HG03045 (cell line): ENCODE data around the gene FAM107B.

Source experiments
- ATAC-seq: cut with Tn5 transposase; IDR thresholded peaks from one replicate; pipeline ENCODE4 v1.9.1; 2021; ENCODE audit warnings: mild to moderate bottlenecking, moderate library complexity; ENCODE audit not compliant: unreplicated experiment

FAM107B gene

DNA sequence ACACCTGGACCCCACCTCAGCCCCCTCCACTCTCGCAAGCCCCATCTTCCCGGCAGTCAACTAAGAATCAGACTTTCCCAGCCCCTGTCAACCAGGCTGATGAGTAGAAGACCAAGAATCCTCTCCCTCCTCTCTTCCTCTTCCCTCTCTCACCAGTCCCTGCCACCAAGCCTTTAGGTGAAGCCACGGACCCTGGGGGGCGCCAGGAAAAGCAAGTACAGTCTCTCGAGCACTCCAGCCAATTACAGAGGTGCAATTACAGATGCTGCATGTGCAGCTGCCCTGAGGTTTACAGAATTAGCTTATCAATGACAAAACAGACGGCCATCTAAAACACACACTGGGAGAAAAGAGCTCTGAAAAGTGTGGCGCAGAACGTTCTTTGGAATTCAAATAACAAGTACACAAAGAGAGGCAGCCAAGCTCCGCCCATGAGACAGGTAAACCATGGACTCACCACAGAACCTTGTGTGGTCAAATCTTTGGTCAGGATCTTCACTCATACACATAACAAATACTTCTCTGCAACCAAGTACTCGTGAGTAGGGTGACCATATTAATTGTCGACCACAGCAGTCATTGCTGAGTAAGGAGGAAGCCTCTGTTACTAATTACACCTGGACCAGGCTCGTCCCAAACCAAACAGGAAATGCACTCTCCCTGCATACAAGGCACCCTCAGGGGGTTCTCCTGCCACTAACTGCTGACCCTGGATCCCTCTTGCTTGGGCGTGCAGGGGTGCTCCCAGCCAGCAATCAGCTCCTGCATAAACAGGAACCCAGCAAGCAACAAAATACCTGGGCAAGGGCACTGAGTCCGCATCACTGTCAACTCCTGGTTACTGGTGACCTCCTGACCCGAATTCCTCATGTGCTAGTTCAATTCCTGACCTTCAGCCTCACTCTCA lies 189.2 kb downstream of the FAM107B start:
- ATAC-seq: no peak

- no peak for ATAC-seq
Measured at GRCh38 chr10:14584661-14585060, 190.0 kb downstream of the FAM107B start.

GRCh38 chr10:14583967-14584366 lies 190.7 kb downstream of the FAM107B start:
- ATAC-seq: no peak

DNA sequence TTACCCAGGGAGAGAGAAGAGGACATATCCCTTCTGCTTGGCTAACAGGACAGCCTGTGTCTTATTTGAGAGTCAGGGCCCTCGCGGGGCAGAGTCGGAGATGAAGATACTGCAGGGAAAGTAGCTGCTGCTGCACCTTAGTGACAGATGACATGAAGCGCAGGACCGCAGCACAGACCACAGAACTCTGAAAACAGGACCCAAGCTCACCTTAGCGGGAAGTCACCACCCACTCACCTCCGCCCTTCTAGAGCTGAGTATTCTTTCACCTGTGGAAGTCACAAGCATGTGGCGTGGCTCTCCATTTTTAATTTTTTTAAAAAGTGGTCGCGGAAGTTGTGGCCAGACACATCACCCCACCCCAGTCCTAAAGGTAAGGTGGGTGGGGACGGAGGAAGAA lies 191.4 kb downstream of the FAM107B start:
- ATAC-seq: no peak

GRCh38 chr10:14581553-14582321 lies 193.0 kb downstream of the FAM107B start:
- no peak for ATAC-seq

- ATAC-seq: no peak
Measured at GRCh38 chr10:14580671-14581332, 193.9 kb downstream of the FAM107B start.

DNA sequence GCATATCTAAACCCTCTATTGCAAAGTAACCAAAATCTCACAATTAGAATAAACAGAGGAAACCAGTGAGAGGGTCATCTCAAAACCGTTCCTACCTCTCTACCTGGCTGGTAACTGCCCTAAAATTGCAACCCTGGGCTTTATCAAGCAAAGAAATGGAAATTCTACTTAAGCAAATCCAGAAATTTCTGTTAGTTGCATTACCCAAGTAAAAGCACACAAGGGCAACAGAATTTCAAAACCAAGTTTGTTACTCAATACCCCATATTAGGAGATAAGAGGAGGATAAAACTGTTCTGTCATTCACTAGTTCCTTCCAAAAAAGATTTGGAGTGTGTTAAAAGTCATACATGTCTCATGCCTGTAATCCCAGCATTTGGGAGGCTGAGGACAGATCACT lies 195.3 kb downstream of the FAM107B start:
- ATAC-seq: no peak

GRCh38 chr10:14578060-14578952 lies 196.4 kb downstream of the FAM107B start:
- no peak for ATAC-seq

DNA sequence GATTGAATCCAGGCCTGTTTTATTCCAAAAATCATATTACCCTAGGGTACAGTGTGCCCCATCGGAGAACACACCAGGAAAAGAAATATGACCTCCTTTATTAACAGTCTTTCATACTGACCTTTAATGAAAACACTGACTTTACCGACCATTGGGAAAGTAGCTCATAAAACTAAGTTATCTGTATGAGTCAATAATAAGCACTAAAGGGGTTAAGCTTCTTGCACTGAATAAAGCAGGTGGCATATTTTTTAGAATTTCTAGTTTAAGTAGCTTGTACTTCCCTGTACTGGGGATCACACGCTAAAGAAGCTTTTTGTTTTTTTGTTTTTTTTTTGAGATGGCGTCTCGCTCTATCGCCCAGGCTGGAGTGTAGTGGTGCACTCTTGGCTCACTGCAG lies 199.8 kb downstream of the FAM107B start:
- ATAC-seq: no peak

DNA sequence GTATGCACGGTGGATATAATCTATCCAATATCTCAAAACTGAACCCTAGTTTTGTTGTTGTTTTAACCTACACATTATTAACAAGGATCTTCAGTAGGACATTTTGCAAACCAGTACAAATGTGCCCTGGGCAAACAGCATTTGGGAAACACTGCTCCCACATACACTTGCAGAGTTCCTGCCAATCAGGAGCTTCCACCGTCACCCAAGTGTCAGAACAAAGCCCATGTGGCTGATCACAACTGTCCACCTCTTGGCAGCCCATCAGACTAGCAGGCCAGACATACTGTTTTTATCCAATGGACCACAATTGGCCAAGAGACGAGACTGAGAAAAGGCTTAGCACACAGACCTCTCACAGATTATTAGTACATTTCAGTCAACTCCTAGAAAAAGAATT lies 200.4 kb downstream of the FAM107B start:
- no peak for ATAC-seq

- no peak for ATAC-seq
Measured at GRCh38 chr10:14573666-14574261, 200.9 kb downstream of the FAM107B start.

DNA sequence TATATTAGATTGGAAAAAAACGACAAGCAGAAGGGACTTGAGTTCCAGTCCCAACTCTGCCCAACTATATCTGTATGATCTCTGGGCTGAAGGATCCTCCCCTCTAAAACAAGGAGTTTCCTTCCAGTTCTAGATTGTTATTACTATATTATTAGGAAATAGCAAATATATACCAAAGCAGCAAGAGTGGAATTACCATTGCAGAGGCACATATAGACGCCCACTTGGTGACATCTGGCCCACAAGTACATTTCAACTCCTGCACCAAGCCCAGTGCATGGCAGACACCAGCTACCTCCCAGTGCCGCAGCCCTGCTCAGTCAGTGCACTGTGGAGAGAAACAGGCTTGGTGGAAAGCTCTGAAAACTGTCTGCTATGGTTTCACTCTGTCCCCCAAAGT lies 201.9 kb downstream of the FAM107B start:
- no peak for ATAC-seq

DNA sequence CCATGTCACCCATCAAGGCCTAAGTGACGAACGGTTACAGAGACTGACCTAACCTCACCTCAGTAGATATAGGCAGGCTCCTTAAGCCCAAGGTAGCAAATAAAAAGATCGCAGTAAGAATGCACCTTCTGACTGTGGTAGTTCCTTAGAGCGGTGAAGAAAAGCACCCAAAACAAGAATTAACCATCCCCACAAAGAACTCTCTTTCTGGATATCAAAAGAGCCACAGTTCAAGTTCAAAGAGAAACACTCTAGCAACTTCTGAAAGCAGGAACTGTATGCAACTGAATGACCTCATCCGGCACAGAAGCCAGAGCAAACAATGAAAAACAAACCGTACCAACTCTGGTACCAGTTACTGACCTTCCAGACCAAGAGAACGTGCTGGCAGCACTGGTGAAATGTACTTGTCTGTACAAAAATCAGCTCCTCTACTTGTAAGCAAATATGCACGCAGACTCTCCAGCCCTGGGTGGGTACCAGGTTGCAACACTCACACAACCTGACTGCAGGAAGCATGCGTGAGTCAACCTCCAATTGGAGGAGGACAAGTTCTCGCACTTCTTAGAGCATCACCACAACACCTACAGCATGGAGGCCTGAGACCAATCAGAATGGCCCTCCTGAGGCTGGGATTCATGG lies 202.7 kb downstream of the FAM107B start:
- ATAC-seq: peak; percentile 68

GRCh38 chr10:14570800-14571199 lies 203.9 kb downstream of the FAM107B start:
- no peak for ATAC-seq

DNA sequence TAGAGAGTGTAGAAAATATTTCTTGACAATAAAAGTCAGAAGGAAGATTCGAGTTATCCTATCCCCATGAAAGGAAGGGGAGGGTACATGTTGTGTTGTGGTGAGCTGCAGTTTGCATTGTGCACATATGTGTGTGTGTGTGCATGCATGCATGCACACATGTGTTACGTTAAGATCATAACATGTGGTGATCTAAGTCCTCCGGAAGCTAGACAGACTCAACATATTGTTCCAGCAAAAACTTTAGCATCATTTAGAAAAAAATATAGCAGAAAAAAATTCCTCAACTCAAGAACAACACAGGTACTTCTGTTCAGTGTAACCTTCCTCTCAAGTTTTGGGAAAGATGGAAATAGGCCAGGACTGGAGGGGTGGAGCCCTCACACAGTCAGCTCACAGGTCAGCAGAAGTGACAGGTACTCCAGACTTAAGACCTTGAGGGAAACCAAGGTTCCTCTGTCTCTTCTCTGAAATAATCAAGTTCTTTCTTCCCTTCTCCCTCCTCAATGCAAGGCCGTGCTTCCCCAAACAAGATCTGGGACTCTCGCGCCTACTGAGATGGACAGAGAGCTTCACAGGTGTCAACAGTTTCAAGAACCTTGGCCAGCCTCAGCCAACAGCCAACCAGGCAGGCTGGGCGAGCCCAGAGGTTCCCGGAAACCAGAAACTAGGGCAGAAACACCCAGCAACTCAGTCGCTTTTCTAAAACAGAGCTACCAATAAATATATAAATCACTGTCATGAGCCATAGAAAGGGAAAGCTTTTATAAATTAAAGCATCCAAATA lies 205.2 kb downstream of the FAM107B start:
- ATAC-seq: no peak

- ATAC-seq: no peak
Measured at GRCh38 chr10:14567421-14567820, 207.3 kb downstream of the FAM107B start.

GRCh38 chr10:14566498-14566897 lies 208.2 kb downstream of the FAM107B start:
- no peak for ATAC-seq

DNA sequence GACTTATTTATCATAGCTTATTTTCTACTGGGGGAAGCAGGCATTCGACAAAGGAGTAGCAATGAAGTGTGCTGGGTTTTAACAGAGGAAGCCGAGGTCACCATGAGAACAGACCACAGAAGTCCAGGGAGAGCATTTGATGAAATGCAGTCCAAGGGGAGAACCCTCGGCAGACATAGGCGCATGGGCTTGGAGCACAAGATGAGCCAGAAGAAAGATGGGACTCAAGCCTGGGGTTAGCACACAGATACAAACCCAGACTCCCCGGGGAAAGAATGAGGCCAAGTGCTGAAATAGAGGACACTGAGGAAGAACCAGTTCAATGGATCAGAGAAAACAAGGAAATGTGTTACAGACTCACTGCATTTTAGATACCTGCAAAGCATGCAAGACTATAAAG lies 209.5 kb downstream of the FAM107B start:
- no peak for ATAC-seq

DNA sequence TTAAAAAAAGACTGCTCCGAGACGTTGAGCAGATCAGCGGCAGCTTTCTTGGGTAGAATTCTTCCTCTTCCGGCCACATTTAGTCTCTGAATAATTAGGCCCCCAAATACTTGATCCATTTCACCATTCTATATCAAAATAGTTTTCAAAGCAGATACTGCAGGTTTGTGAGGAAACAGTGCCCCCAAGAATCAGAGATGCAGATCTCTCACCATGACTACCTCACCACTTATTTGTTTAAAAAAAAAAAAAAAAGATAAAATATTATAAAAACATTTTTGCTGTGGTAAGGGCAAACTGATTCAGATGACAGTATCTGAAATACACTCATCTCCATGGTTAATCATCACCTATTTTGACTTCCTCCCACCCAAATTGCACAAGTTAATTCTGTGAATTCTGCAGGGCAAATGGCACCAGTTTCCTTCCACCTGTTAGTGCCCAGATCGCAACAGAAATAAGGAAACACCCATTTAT lies 210.4 kb downstream of the FAM107B start:
- no peak for ATAC-seq
